ENCODE data around the gene CENPS. TPM values are rescaled to one million over a fixed set of nuclear protein-coding genes. Genes with fewer than 3 reads are reported as not detected.

Gene CENPS
- total and polyA plus RNA-seq, 2 of the 8 experiments (the other 6 are each of a cell fraction or from before 2014, with no cell fraction given), result 7.8 to 20.3 TPM

DNA sequence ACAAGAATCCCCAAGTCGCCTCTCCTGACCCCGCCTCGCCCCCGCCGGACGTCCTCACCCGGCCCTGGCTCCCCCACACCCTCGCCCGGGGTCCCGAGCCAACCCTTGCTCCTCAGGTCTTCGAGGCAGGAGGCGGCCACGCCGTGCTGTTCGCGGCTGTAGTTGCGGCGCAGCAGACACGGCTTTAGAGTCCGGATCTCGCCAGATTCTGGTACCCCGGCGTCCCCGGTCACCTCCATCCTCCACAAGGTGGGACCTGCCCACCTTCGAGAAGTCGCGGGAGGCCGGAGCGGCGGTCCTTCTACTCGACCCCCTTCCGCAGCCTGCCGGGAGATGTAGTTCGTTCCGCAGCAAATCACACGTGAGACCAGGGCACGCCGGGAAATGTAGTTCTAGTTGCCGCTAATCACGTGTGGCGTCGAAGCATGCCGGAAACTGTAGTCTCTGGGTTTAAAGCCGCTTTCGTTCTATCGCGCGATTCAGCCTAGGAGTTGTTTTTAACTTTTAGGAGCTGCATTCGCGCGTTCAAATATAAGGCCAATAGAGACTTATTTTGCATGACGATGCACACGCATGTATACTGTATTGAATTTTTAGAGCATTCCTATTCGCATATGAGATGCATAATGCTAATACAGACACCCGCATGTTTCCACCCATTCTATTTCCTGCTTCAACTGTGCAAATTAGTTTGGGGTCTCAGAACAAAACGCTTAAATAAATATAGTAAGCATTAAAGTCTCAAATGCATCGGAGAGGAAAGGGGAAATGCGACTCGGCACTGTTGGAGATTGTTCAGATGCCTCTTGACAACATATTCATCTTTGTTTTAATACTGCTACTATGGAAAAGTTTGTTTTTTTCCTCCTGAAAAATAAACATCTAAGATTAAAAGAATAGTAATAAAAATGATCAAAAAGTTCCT lies 42.2 kb downstream of the CENPS start, which contains the start of gene DFFA (continued):
- TF ChIP-seq CHD2 (IDR thresholded peaks at IDR 0.05; ENCODE audit: low read length), result peak; percentile 96
- 0 out of 2 replicates have a peak, but pooled peaks have one; percentile 18 for TF ChIP-seq EGR1 (IDR thresholded peaks at IDR 0.05; ENCODE audit: borderline replicate concordance, low read depth, low read length)
- TF ChIP-seq TAF7 (optimal IDR thresholded peaks at IDR 0.05; ENCODE audit: borderline replicate concordance, low read depth, low read length), result peak; percentile 87
- peak; percentile 84 for TF ChIP-seq POLR2AphosphoS5 (IDR thresholded peaks at IDR 0.05; ENCODE audit: low read depth, low read length)
- peak; percentile 75 for TF ChIP-seq BRCA1 (IDR thresholded peaks at IDR 0.05; ENCODE audit: low read depth, low read length)

Measured in H1 (cell line).